Measurements from ENCODE around the gene SLC24A3.

SLC24A3 gene

GRCh38 chr20:19589787-19590362 is 377.4 kb downstream of the SLC24A3 start:
- H3K9ac ChIP-seq (ENCODE audit: low read length): no peak overlapping the region
- H3K4me3 ChIP-seq (ENCODE audit: low read depth, low read length): no peak overlapping the region

GRCh38 chr20:19590382-19590781 is 377.9 kb downstream of the SLC24A3 start:
- no peak overlapping the region for H3K4me2 ChIP-seq (ENCODE audit: low read length)
- H2BK120ac ChIP-seq (ENCODE audit: insufficient read depth, low read length, poor library complexity): no peak overlapping the region
- H2AK5ac ChIP-seq (ENCODE audit: low read length): no peak overlapping the region
- H4K8ac ChIP-seq (ENCODE audit: low read depth, low read length): no peak overlapping the region
- H2BK12ac ChIP-seq (ENCODE audit: low read length): no peak overlapping the region
- H3K4ac ChIP-seq (ENCODE audit: low read depth, low read length): no peak overlapping the region
- H3K79me2 ChIP-seq (ENCODE audit: control insufficient read depth, insufficient read depth, low read length, poor library complexity): no peaks in the 10 kb centered on the region
- H3K9ac ChIP-seq (ENCODE audit: low read length): no peak overlapping the region
- no peak for DNase-seq
- H3K27ac ChIP-seq (ENCODE audit: low read depth, low read length): no peak overlapping the region
- WGBS (ENCODE audit: extremely low coverage, insufficient coverage, insufficient read length): no CpG with 5 or more reads among the region's 3 CpGs
- no peak overlapping the region for H2BK5ac ChIP-seq (ENCODE audit: low read depth, low read length, poor library complexity)
- no peak overlapping the region for H3K4me3 ChIP-seq (ENCODE audit: low read depth, low read length)
- no peak overlapping the region for H3K18ac ChIP-seq (ENCODE audit: low read length)
- H3K27me3 ChIP-seq (ENCODE audit: insufficient read depth, low read length): no peaks in the 10 kb centered on the region
- no peaks in the 10 kb centered on the region for H3K4me1 ChIP-seq (ENCODE audit: control insufficient read depth in 1 of 2, insufficient read depth in 2 of 2, low read length in 2 of 2)
- H3K79me1 ChIP-seq (ENCODE audit: low read length): no peaks in the 10 kb centered on the region
- no peak overlapping the region for H4K12ac ChIP-seq (ENCODE audit: low read depth, low read length)
- no peak overlapping the region for H3K14ac ChIP-seq (ENCODE audit: low read length)
- no peak overlapping the region for H3K23ac ChIP-seq (ENCODE audit: low read length)
- H4K91ac ChIP-seq (ENCODE audit: low read depth, low read length): no peak overlapping the region
- no peaks in the 10 kb centered on the region for H3K36me3 ChIP-seq (ENCODE audit: control insufficient read depth in 1 of 2, insufficient read depth in 2 of 2, low read length in 2 of 2)
- peaks cover 2% of the 10 kb centered on the region for H3K9me3 ChIP-seq (ENCODE audit: insufficient read depth, low read depth, low read length)
- no peak overlapping the region for H2AFZ ChIP-seq (ENCODE audit: insufficient read depth, low read length, poor library complexity)

More at GRCh38 chr20:19589787-19590362, 377.4 kb downstream of the SLC24A3 start:
- no peak overlapping the region for H2BK12ac ChIP-seq (ENCODE audit: low read length)
- H2AK5ac ChIP-seq (ENCODE audit: low read length): no peak overlapping the region
- H2BK120ac ChIP-seq (ENCODE audit: insufficient read depth, low read length, poor library complexity): no peak overlapping the region
- no peaks in the 10 kb centered on the region for H3K79me1 ChIP-seq (ENCODE audit: low read length)
- no peak overlapping the region for H3K18ac ChIP-seq (ENCODE audit: low read length)
- no peak overlapping the region for H2AFZ ChIP-seq (ENCODE audit: insufficient read depth, low read length, poor library complexity)
- H3K27me3 ChIP-seq (ENCODE audit: insufficient read depth, low read length): no peaks in the 10 kb centered on the region
- H3K4me1 ChIP-seq (ENCODE audit: control insufficient read depth in 1 of 2, insufficient read depth in 2 of 2, low read length in 2 of 2): no peaks in the 10 kb centered on the region
- no peaks in the 10 kb centered on the region for H3K79me2 ChIP-seq (ENCODE audit: control insufficient read depth, insufficient read depth, low read length, poor library complexity)
- no peak overlapping the region for H4K91ac ChIP-seq (ENCODE audit: low read depth, low read length)
- no CpG with 5 or more reads among the region's 5 CpGs for WGBS (ENCODE audit: extremely low coverage, insufficient coverage, insufficient read length)
- no peak overlapping the region for H3K4ac ChIP-seq (ENCODE audit: low read depth, low read length)
- H3K23ac ChIP-seq (ENCODE audit: low read length): no peak overlapping the region
- H3K36me3 ChIP-seq (ENCODE audit: control insufficient read depth in 1 of 2, insufficient read depth in 2 of 2, low read length in 2 of 2): no peaks in the 10 kb centered on the region
- no peak overlapping the region for H4K8ac ChIP-seq (ENCODE audit: low read depth, low read length)
- peaks cover 2% of the 10 kb centered on the region for H3K9me3 ChIP-seq (ENCODE audit: insufficient read depth, low read depth, low read length)
- no peak overlapping the region for H3K27ac ChIP-seq (ENCODE audit: low read depth, low read length)
- H2BK5ac ChIP-seq (ENCODE audit: low read depth, low read length, poor library complexity): no peak overlapping the region
- no peak overlapping the region for H4K12ac ChIP-seq (ENCODE audit: low read depth, low read length)
- no peak overlapping the region for H3K14ac ChIP-seq (ENCODE audit: low read length)
- H3K4me2 ChIP-seq (ENCODE audit: low read length): no peak overlapping the region
- DNase-seq: no peak

DNA sequence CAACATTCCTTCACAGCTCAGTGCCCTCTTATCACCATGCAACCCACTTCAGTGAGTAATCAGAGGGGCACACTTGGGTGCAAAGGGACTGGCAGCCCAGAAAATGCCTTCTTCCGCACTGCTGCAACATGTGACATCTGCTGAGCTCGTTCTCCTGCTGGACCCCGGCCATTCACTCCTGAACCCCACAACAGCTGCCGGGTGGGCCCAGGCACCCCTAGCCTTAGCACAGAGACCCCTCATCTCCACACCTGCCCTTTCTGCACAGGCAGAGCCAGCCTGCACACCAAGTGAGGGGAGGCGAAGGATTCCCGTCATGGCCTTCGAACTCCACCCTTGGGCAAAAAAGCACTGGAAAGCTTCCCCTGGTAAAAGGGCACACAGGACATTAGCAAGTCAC is 381.3 kb downstream of the SLC24A3 start:
- H3K27ac ChIP-seq (ENCODE audit: low read depth, low read length): no peak overlapping the region
- no CpG with 5 or more reads among the region's 7 CpGs for WGBS (ENCODE audit: extremely low coverage, insufficient coverage, insufficient read length)
- DNase-seq: no peak
- no peak overlapping the region for H2AFZ ChIP-seq (ENCODE audit: insufficient read depth, low read length, poor library complexity)
- H3K23ac ChIP-seq (ENCODE audit: low read length): no peak overlapping the region
- no peaks in the 10 kb centered on the region for H3K36me3 ChIP-seq (ENCODE audit: control insufficient read depth in 1 of 2, insufficient read depth in 2 of 2, low read length in 2 of 2)
- no peak overlapping the region for H4K12ac ChIP-seq (ENCODE audit: low read depth, low read length)
- H2AK5ac ChIP-seq (ENCODE audit: low read length): no peak overlapping the region
- H3K4me1 ChIP-seq (ENCODE audit: control insufficient read depth in 1 of 2, insufficient read depth in 2 of 2, low read length in 2 of 2): no peaks in the 10 kb centered on the region
- H3K4me3 ChIP-seq (ENCODE audit: low read depth, low read length): no peak overlapping the region
- no peak overlapping the region for H3K4ac ChIP-seq (ENCODE audit: low read depth, low read length)
- H3K9me3 ChIP-seq (ENCODE audit: insufficient read depth, low read depth, low read length): peaks cover 2% of the 10 kb centered on the region
- no peak overlapping the region for H4K91ac ChIP-seq (ENCODE audit: low read depth, low read length)
- H2BK5ac ChIP-seq (ENCODE audit: low read depth, low read length, poor library complexity): no peak overlapping the region
- H4K8ac ChIP-seq (ENCODE audit: low read depth, low read length): no peak overlapping the region
- no peaks in the 10 kb centered on the region for H3K79me1 ChIP-seq (ENCODE audit: low read length)
- H3K18ac ChIP-seq (ENCODE audit: low read length): no peak overlapping the region
- no peak overlapping the region for H3K14ac ChIP-seq (ENCODE audit: low read length)
- no peaks in the 10 kb centered on the region for H3K79me2 ChIP-seq (ENCODE audit: control insufficient read depth, insufficient read depth, low read length, poor library complexity)
- no peak overlapping the region for H3K4me2 ChIP-seq (ENCODE audit: low read length)
- H2BK12ac ChIP-seq (ENCODE audit: low read length): no peak overlapping the region
- no peaks in the 10 kb centered on the region for H3K27me3 ChIP-seq (ENCODE audit: insufficient read depth, low read length)
- no peak overlapping the region for H3K9ac ChIP-seq (ENCODE audit: low read length)
- no peak overlapping the region for H2BK120ac ChIP-seq (ENCODE audit: insufficient read depth, low read length, poor library complexity)

DNA sequence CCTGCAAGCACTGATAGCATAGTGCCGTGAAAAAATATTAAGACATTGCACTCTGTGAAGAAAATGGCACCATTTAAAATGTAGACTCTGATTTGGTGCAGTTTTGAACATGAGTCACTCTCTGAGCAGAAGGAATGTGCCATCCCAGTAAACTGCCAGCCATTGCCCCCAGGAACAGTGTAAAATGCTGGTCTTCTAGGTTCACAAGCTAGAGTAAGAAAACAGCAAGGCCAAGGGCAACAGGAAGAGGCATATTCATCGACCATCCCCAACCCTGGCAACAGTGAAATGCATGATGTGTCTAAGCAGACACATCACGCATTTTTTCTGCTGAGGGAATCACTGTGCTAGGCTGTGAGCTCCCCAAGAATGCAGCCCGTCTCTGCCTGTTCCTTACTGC is 382.5 kb downstream of the SLC24A3 start:
- H3K79me2 ChIP-seq (ENCODE audit: control insufficient read depth, insufficient read depth, low read length, poor library complexity): no peaks in the 10 kb centered on the region
- H2BK12ac ChIP-seq (ENCODE audit: low read length): no peak overlapping the region
- no peaks in the 10 kb centered on the region for H3K79me1 ChIP-seq (ENCODE audit: low read length)
- no peak overlapping the region for H3K27ac ChIP-seq (ENCODE audit: low read depth, low read length)
- H3K4ac ChIP-seq (ENCODE audit: low read depth, low read length): no peak overlapping the region
- H3K36me3 ChIP-seq (ENCODE audit: control insufficient read depth in 1 of 2, insufficient read depth in 2 of 2, low read length in 2 of 2): no peaks in the 10 kb centered on the region
- H3K9ac ChIP-seq (ENCODE audit: low read length): no peak overlapping the region
- H2BK5ac ChIP-seq (ENCODE audit: low read depth, low read length, poor library complexity): no peak overlapping the region
- H2BK120ac ChIP-seq (ENCODE audit: insufficient read depth, low read length, poor library complexity): no peak overlapping the region
- no peak overlapping the region for H3K4me3 ChIP-seq (ENCODE audit: low read depth, low read length)
- H3K27me3 ChIP-seq (ENCODE audit: insufficient read depth, low read length): no peaks in the 10 kb centered on the region
- WGBS (ENCODE audit: extremely low coverage, insufficient coverage, insufficient read length): no CpG with 5 or more reads among the region's 4 CpGs
- no peak overlapping the region for H3K18ac ChIP-seq (ENCODE audit: low read length)
- no peak overlapping the region for H3K4me2 ChIP-seq (ENCODE audit: low read length)
- DNase-seq: no peak
- no peaks in the 10 kb centered on the region for H3K4me1 ChIP-seq (ENCODE audit: control insufficient read depth in 1 of 2, insufficient read depth in 2 of 2, low read length in 2 of 2)
- no peak overlapping the region for H4K8ac ChIP-seq (ENCODE audit: low read depth, low read length)
- no peak overlapping the region for H2AK5ac ChIP-seq (ENCODE audit: low read length)
- no peak overlapping the region for H4K12ac ChIP-seq (ENCODE audit: low read depth, low read length)
- no peak overlapping the region for H4K91ac ChIP-seq (ENCODE audit: low read depth, low read length)
- no peak overlapping the region for H3K23ac ChIP-seq (ENCODE audit: low read length)
- H2AFZ ChIP-seq (ENCODE audit: insufficient read depth, low read length, poor library complexity): no peak overlapping the region
- peaks cover 2% of the 10 kb centered on the region for H3K9me3 ChIP-seq (ENCODE audit: insufficient read depth, low read depth, low read length)
- H3K14ac ChIP-seq (ENCODE audit: low read length): no peak overlapping the region
